ENCODE measurements around the gene SRMS.
"Not testable (repeated sequence)": the region's sequence is repeated elsewhere in the genome, so short reads cannot be mapped to it uniquely, and the experiment has no call there.

Gene SRMS

GRCh38 chr20:63565021-63565698, 17.6 kb upstream of the SRMS start:
- Mint-ChIP-seq H3K27me3 (peaks cover 74% of the 10 kb centered on the region), H3K36me3 (ENCODE audit: low read depth) (peaks cover 84% of the 10 kb centered on the region), H3K4me1 (ENCODE audit: low read depth) (peaks cover 34% of the 10 kb centered on the region), H3K9me3 (no peaks in the 10 kb centered on the region), H3K27ac (no peak overlapping the region), H3K4me3 (no peak overlapping the region)
- intact Hi-C loops (cut with micrococcal nuclease), result loop anchor here (5.0 kb wide), 1 partner anchor 47 kb away; no protein-coding TSS in a partner anchor

GRCh38 chr20:63564036-63564810, 16.7 kb upstream of the SRMS start:
- H3K9me3 Mint-ChIP-seq, result no peaks in the 10 kb centered on the region
- H3K36me3 Mint-ChIP-seq (ENCODE audit: low read depth), result peaks cover 84% of the 10 kb centered on the region
- H3K27ac Mint-ChIP-seq, result no peak overlapping the region
- H3K27me3 Mint-ChIP-seq, result peaks cover 65% of the 10 kb centered on the region
- no peak overlapping the region for H3K4me3 Mint-ChIP-seq
- H3K4me1 Mint-ChIP-seq (ENCODE audit: low read depth), result peaks cover 26% of the 10 kb centered on the region
- intact Hi-C loops (cut with micrococcal nuclease), result no loop called here

GRCh38 chr20:63563225-63563935, 15.8 kb upstream of the SRMS start:
- H3K4me3 Mint-ChIP-seq, result no peak overlapping the region

GRCh38 chr20:63562461-63563224, 15.1 kb upstream of the SRMS start:
- Mint-ChIP-seq H3K36me3 (ENCODE audit: low read depth) (peaks cover 88% of the 10 kb centered on the region), H3K27ac (no peak overlapping the region), H3K9me3 (no peaks in the 10 kb centered on the region), H3K4me1 (ENCODE audit: low read depth) (peaks cover 14% of the 10 kb centered on the region), H3K4me3 (no peak overlapping the region), H3K27me3 (peaks cover 71% of the 10 kb centered on the region)
- intact Hi-C loops (cut with micrococcal nuclease), result no loop called here

More at GRCh38 chr20:63563225-63563935, 15.8 kb upstream of the SRMS start:
- intact Hi-C loops (cut with micrococcal nuclease), result no loop called here
- H3K27ac Mint-ChIP-seq, result no peak overlapping the region
- H3K27me3 Mint-ChIP-seq, result peaks cover 68% of the 10 kb centered on the region
- no peaks in the 10 kb centered on the region for H3K9me3 Mint-ChIP-seq
- H3K4me1 Mint-ChIP-seq (ENCODE audit: low read depth), result peaks cover 21% of the 10 kb centered on the region
- peaks cover 88% of the 10 kb centered on the region for H3K36me3 Mint-ChIP-seq (ENCODE audit: low read depth)

GRCh38 chr20:63561624-63562396, 14.3 kb upstream of the SRMS start:
- Mint-ChIP-seq H3K36me3 (ENCODE audit: low read depth) (peaks cover 87% of the 10 kb centered on the region), H3K4me1 (ENCODE audit: low read depth) (peaks cover 6% of the 10 kb centered on the region), H3K27me3 (peaks cover 74% of the 10 kb centered on the region), H3K4me3 (no peak overlapping the region), H3K27ac (no peak overlapping the region), H3K9me3 (no peaks in the 10 kb centered on the region)
- intact Hi-C loops (cut with micrococcal nuclease), result no loop called here

DNA sequence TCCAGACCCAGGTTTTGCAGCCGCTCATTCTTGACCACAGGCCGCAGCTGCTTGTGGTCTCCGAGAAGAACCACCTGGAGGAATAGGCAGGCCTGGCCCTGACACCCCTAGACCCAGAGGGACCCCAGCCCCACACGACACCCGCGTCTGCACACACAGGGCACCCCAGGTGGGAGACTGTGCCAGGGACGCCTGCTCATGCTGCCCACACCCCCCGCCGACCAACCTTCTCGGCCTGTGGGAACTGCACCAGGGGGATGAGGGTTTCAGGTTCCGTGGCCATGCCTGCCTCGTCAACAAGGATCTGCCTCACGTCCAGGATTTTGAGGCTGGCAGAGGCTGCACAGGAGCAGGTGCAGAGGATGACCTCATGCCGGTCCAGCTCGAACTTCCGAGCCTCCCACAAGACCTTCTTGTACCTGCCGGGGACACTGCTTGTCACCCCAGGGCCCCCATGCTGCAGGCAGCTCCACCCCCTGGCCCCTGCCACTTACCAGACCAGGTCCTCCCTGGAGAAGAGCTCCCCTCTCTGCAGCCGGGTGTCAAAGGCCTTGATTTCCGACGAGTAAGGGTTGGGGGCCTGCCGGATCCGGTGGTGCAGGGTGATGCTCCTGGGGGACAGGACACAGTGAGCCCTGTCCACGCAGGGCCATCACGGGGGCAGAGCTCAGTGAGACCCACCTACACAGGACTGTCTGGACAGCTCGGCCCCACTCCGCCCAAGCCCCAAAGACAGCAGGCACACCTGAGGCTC, 13.5 kb upstream of the SRMS start:
- H3K4me1 Mint-ChIP-seq (ENCODE audit: low read depth), result peaks cover 5% of the 10 kb centered on the region
- no peaks in the 10 kb centered on the region for H3K9me3 Mint-ChIP-seq
- H3K4me3 Mint-ChIP-seq, result no peak overlapping the region
- intact Hi-C loops (cut with micrococcal nuclease), result no loop called here
- no peak overlapping the region for H3K27ac Mint-ChIP-seq
- peaks cover 84% of the 10 kb centered on the region for H3K36me3 Mint-ChIP-seq (ENCODE audit: low read depth)
- H3K27me3 Mint-ChIP-seq, result peaks cover 81% of the 10 kb centered on the region

DNA sequence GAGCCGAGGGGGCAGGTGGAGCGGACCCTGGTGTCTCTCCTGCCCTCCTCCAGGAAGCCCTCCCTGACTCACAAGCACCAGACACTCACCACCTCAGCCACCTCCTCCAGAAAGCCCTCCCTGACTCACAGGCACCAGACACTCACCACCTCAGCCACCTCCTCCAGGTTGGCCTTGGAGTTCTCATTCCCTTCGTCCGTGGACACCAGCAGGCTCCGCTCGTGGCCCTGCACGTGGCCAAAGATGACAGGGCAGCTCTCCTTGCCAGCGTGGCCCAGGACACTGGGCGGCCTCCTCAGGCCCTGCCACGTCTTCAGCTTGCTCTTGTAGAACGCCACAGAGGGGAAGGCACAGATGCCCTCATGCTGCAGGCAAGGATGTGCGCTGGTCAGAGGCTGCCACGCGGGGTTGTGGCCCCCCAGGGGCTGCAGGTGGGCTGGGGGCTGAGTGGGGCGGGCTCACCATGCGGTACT, 12.8 kb upstream of the SRMS start:
- H3K9me3 Mint-ChIP-seq, result no peaks in the 10 kb centered on the region
- H3K4me1 Mint-ChIP-seq (ENCODE audit: low read depth), result peaks cover 5% of the 10 kb centered on the region
- no peak overlapping the region for H3K4me3 Mint-ChIP-seq
- peaks cover 81% of the 10 kb centered on the region for H3K27me3 Mint-ChIP-seq
- H3K36me3 Mint-ChIP-seq (ENCODE audit: low read depth), result peaks cover 77% of the 10 kb centered on the region
- intact Hi-C loops (cut with micrococcal nuclease), result no loop called here
- no peak overlapping the region for H3K27ac Mint-ChIP-seq

- H3K4me1 Mint-ChIP-seq (ENCODE audit: low read depth); H3K4me3 Mint-ChIP-seq; H3K27ac Mint-ChIP-seq; H3K9me3 Mint-ChIP-seq; intact Hi-C loops (cut with micrococcal nuclease): not testable (repeated sequence)
- Mint-ChIP-seq H3K36me3 (ENCODE audit: low read depth) (peaks cover 70% of the 10 kb centered on the region), H3K27me3 (peaks cover 81% of the 10 kb centered on the region)
Observed at GRCh38 chr20:63559485-63560332, 12.2 kb upstream of the SRMS start.

DNA sequence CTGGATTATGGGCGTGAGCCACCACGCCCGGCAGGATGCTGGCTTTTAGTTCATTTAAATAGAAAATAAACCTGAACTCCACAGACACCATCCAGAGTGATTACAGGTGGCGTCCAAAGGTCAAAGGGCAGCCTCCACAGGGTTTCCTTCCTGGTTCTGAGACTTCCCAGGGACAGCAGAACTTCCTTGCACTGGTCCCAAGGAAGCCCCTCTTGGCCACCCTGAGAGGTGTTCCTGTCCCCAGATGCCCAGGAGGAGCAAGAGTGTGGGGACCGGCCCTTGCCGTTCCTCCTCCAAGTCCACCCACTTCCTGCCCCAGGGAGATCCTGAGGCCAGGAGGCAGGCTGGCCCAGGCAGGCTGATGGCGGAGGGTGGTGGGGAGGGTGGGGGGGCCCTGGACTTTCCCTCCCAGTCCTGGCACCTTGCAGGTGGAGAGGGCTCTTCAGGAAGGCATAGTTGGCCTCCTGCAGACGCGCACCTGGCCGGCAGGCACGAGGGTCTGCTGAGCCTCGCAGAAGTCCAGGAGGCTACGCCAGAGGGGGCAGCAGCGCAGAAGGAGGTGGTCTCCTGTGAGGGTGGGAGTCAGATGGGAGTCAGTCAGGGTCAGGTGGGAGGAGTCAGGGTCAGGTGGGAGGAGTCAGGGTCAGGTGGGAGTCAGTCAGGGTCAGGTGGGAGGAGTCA, 11.4 kb upstream of the SRMS start:
- Mint-ChIP-seq H3K4me3 (no peak overlapping the region), H3K9me3 (no peaks in the 10 kb centered on the region), H3K27me3 (peaks cover 81% of the 10 kb centered on the region), H3K36me3 (ENCODE audit: low read depth) (peaks cover 63% of the 10 kb centered on the region), H3K4me1 (ENCODE audit: low read depth) (peaks cover 5% of the 10 kb centered on the region), H3K27ac (no peak overlapping the region)
- intact Hi-C loops (cut with micrococcal nuclease), result no loop called here

GRCh38 chr20:63557481-63557891, 9.9 kb upstream of the SRMS start:
- peaks cover 48% of the 10 kb centered on the region for H3K36me3 Mint-ChIP-seq (ENCODE audit: low read depth)
- intact Hi-C loops (cut with micrococcal nuclease), result no loop called here
- peaks cover 14% of the 10 kb centered on the region for H3K4me1 Mint-ChIP-seq (ENCODE audit: low read depth)
- no peak overlapping the region for H3K27ac Mint-ChIP-seq
- no peak overlapping the region for H3K4me3 Mint-ChIP-seq
- no peaks in the 10 kb centered on the region for H3K9me3 Mint-ChIP-seq
- H3K27me3 Mint-ChIP-seq, result peaks cover 80% of the 10 kb centered on the region

DNA sequence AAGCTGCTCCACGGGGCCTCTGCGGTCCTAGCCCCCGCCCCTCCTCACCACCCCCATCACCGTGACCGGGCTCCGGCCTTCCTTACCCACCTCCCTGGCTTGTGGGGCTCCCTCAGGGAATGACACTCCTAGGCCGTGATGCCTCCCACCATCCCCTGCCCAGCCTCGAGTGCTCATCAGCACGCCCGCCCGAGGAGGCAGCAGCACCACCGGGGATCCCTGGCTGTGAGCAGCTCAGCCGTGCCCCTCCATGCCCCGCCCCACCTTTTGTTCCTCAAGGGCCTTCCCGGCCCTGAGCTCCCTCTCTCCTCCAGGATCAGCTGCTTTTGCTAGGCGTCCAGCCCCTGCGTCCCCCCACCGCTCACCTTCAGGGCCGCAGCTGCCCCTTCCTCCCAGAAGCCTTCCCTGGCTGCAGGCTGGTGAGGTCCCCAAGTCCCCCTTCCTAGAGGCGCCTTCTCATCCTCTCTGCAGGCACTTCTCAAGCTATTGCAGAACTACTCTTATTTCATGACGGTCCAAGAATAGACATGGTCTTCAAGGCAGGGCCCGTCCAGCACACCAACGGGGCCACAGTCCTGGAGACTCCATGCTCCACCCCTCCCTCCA, 9.4 kb upstream of the SRMS start:
- Mint-ChIP-seq H3K4me3 (no peak overlapping the region), H3K9me3 (no peaks in the 10 kb centered on the region)

More for the DNA sequence above, 9.4 kb upstream of the SRMS start:
- intact Hi-C loops (cut with micrococcal nuclease), result no loop called here
- peaks cover 16% of the 10 kb centered on the region for H3K4me1 Mint-ChIP-seq (ENCODE audit: low read depth)
- peaks cover 80% of the 10 kb centered on the region for H3K27me3 Mint-ChIP-seq
- H3K36me3 Mint-ChIP-seq (ENCODE audit: low read depth), result peaks cover 43% of the 10 kb centered on the region
- no peak overlapping the region for H3K27ac Mint-ChIP-seq

Measured in dendritic cell treated with granulocyte-macrophage colony-stimulating factor and Interleukin-4, amounts not matched to agents 40 ng/mL and 50 ng/mL, for 4 days (primary cell).